Choroid plexus epithelial cell (primary cell): ENCODE data around the gene IL22RA2.

Experiments used
- DNase-seq: peaks from one replicate; pipeline ENCODE4 v3.0.0-alpha.2; 2010; ENCODE audit warnings: low read depth
- H3K4me3 ChIP-seq: 2 replicates; pipeline ENCODE4 v1.5.1; 2011; ENCODE audit warnings: low read depth, mild to moderate bottlenecking, control low read depth, low read length, moderate library complexity
- TF ChIP-seq, protein P1 (sequence below): conservative IDR thresholded peaks from 2 replicates; pipeline ENCODE4 v1.5.1; 2011; ENCODE audit warnings: low read depth, mild to moderate bottlenecking, control low read depth, inconsistent platforms, low read length, moderate library complexity

IL22RA2 gene

GRCh38 chr6:137097057-137097456, 76.4 kb downstream of the IL22RA2 start:
- TF ChIP-seq, protein P1, sequence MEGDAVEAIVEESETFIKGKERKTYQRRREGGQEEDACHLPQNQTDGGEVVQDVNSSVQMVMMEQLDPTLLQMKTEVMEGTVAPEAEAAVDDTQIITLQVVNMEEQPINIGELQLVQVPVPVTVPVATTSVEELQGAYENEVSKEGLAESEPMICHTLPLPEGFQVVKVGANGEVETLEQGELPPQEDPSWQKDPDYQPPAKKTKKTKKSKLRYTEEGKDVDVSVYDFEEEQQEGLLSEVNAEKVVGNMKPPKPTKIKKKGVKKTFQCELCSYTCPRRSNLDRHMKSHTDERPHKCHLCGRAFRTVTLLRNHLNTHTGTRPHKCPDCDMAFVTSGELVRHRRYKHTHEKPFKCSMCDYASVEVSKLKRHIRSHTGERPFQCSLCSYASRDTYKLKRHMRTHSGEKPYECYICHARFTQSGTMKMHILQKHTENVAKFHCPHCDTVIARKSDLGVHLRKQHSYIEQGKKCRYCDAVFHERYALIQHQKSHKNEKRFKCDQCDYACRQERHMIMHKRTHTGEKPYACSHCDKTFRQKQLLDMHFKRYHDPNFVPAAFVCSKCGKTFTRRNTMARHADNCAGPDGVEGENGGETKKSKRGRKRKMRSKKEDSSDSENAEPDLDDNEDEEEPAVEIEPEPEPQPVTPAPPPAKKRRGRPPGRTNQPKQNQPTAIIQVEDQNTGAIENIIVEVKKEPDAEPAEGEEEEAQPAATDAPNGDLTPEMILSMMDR, result no peak
- H3K4me3 ChIP-seq, result no peak overlapping the region
- peak; percentile 16 for DNase-seq

- DNase-seq, result no peak
- no peak overlapping the region for H3K4me3 ChIP-seq
- TF ChIP-seq, protein P1, result no peak
Measured at GRCh38 chr6:137095651-137096238, 77.7 kb downstream of the IL22RA2 start.

DNA sequence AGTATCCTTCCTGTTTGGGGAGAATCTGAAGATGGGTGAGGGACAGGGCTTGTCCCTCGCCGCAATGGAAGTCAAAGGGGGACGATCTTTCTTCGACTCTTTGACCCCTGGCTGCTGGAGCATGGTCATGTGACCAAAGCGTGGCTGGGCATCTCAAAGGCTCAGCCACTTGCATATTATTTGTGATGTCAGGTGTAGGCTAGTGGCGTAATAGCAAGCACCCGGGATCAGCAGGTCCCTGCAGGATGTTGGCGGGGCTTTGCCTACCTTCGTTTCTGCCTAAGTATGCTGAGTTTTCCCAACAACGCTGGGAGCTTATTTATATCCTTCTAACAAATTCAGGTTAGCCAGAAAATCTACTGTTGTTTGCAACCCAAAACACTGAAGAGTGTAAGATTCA, 78.4 kb downstream of the IL22RA2 start:
- DNase-seq, result no peak
- no peak overlapping the region for H3K4me3 ChIP-seq
- TF ChIP-seq, protein P1, result no peak

DNA sequence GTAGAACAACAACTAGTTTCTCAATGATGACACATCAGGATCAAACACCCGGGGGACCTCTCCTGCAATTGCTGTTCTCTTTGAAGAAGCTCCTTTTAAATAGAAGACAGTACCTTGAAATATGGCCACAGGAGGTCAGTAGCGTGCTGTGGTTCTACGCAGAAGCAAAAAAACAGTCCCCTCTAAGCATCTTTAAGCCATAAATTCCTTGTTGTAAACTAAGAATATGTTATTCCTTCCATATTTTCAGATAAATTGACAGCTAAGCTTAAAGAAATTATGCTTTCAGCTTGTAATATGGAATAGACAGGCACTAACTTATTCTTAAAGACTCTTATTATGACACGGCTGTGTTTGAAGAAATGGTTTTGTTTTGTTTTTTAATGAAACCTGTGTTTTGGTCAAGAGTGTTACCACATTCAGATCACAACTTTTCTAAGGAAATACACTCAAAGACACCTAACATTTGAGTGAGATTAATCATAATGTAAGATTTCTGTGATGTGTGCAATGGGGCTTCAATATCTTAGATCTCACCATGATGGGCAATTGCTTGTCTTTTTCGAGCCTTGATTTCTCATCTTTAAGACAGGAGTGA, 78.9 kb downstream of the IL22RA2 start:
- H3K4me3 ChIP-seq, result no peak overlapping the region
- DNase-seq, result peak; percentile 92
- TF ChIP-seq, protein P1, result peak; percentile 85
